ENCODE data around the gene TMEM120B. TPM values are rescaled to one million over a fixed set of nuclear protein-coding genes. Genes with fewer than 3 reads are reported as not detected.
"Not testable (repeated sequence)": the region's sequence is repeated elsewhere in the genome, so short reads cannot be mapped to it uniquely, and the experiment has no call there.

Gene TMEM120B
- total RNA-seq = 8.6 and 9.2 TPM in 2 replicates

DNA sequence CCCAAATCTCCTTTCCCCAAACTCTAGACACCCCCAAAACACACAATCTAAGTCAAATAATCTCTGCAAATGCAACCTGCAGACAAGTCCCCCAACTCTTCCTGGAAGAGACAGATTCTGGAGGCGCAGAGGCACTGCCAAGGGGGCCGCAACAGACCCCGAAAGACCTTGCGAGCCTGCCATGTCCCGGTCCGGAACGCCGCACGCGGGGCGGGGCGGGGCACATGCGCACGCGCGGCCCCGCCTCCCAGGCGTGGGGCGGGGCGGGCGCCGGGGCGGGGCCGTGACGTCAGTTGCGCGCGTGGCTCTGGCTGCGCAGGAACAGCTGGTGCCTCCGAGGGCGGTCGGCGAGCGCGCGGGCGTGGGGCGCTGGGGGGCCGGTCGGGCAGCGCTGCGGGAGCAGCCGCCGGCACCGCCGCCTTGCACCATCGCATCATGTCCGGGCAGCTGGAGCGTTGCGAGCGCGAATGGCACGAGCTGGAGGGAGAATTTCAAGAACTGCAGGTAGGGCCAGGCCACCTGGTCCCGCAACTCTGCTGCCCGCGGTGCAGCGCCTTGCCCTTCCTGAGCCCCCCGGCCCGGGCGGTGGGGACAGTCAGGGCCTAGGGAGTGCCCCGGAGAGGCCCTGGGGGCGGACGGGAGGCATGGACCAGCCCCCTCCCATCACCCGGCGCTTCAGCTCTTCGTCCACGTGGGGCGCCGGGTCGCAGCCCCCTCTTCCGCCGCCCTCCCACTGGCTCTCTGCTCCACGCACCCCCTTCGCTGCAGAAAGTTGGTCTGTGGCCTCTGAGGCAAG, at the start of gene TMEM120B:
Gene TMEM120B (plus strand): TSS at position 292 of the 796 bp plus-strand sequence. CDS start 144 bp downstream, at position 436.
- no peak for DNase-seq (ENCODE audit: low read depth, low spot score)

DNA sequence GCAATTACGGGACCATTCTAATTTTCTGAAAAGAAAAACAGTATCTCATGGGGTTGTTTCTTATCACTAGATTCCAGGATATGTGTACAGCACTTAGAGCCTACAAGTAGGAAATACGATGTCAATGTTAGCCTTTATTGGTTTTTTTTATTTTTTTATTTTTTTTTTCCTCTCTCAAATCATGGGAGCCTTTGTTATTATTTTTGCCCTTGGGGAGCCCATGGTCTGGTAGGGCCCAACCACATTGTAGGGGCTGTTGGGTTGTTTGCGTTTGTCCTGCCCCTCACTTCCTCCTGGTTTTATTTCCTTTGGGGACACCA, 49.0 kb upstream of the TMEM120B start:
- DNase-seq (ENCODE audit: low read depth, low spot score) = no peak

DNA sequence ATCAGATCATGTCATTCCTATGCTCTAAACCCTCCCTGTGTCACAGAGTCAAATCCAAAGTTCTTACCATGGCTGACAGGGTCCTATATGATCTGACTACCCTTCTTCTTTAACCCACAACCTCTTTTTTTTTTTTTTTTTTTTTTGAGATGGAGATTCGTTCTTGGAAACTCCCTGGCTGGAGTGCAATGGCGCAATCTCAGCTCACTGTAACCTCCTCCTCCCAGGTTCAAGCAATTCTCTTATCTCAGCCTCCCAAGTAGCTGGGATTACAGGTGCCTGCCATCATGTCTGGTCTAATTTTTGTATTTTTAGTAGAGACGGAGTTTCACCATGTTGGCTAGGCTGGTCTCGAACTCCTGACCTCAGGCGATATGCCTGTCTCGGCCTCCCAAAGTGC, 45.7 kb upstream of the TMEM120B start:
- not testable (repeated sequence) for DNase-seq (ENCODE audit: low read depth, low spot score)

DNA sequence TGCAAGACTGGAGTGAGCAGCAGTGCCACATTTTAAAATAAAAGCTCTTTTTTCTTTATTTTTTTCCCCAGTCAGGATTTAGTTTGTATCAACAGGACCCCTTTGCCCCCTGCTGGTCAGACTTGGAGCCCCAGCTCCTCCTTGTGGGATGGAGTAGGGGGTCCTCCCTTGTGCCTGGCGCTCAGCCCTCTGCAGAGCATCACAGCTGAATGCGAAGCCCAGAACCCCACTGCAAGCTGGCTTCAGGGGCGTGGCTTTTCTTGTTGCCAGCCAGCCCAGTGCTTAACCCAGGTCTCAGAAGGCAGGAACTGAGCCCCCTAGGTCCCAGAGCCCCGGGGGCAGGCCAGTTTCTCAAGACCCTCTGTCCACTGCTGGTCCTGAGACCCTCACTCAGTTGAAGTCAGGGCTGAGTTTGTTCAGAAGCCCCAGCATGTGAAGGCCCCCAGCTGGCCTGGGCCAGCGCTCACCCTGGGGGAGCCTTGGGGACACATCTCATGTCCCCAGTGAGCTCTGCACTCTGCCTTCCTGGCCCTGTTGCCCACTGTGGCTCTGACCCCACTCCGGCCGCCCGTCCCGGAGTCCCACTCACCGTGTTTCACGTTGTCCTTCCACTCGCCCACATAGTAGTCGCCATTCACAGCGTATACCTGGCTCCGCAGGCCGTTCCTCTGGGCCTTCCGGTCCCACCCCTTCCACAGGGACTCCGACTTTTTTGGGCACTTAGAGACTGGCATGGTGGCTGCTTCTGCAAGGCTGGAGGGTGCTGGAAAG, 43.6 kb upstream of the TMEM120B start:
- DNase-seq (ENCODE audit: low read depth, low spot score) = no peak

DNA sequence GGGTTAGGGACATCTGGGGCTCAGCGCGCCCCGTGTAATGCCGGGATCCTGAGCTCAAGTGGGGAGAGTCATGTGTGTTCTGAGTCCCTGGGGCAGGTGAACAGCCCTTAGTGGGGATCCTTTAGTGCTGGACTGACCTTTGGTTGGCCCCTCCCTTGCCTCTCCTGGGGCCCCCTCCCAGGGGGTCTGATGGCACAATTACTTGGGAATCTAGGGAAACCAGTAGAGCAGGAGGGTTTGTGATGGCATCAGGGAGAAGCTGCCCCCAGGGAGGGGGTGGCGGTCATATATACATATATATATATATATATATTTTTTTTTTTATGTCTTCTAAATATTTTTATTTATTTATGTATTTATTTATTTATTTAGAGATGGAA, 43.0 kb upstream of the TMEM120B start, which contains the start of gene MORN3:
Gene MORN3 (minus strand): TSS at position 134 of the 380 bp plus-strand sequence. CDS start 171 bp downstream, outside the sequence.
- no peak for DNase-seq (ENCODE audit: low read depth, low spot score)

DNA sequence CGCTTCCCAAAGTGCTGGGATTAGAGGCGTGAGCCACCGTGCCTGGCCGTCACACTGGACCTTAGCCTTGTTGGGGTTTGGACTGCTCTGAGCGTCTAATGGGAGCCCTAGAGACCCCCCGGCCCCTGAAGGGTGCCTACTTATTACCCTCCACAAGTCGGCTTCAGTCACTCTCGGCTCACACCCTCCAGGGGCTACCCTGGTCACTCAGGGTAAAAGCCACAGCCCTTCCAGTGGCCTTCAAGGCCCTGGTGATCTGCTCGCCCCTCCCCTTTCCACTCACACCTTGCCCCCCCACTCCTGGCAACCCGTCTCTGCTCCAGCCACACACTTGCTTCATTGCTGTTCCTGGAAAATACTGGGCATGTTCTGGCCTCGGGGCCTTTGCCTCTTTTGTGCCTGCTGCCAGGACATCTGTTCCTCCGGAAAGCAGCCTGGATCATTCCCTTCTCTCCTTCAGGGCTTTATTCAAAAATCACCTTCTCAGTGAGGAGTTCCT, 39.5 kb upstream of the TMEM120B start:
- no peak for DNase-seq (ENCODE audit: low read depth, low spot score)

DNA sequence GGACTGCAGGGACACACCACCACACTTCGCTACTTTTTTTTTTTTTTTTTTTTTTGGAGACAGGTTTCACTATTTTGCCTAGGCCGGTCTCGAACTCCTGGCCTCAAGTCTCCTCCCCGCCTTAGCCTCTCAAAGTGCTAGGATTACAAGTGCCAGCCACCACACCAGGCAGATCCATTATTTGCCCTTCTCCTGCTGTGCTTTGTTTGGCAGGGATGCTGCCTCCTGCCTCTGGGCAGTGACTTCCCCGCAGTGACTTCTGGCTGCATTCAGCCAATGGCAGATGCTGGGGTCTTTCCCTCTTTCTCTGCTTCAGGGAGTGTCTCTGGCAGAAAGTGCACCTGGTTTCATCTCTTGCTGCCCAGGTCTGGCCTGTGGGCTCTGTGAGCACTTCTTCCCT, 36.4 kb upstream of the TMEM120B start:
- no peak for DNase-seq (ENCODE audit: low read depth, low spot score)

DNA sequence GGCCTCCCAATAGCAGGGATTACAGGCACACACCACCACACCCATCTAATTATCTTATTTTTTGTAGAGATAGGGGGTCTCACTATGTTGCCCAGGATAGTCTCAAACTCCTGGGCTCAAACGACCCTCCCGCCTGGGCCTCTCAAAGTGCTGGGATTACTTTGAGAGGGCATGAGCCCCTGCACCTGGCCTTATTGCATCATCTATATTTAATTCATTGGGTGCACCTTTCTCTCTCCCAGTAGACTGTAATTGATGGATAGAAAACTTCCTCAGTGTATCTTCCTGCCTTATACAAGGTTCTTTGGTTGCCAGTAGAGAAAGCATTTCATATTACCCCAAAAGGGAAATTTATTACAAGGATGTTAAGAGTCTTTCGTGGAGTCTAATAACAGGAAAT, 34.2 kb upstream of the TMEM120B start:
- DNase-seq (ENCODE audit: low read depth, low spot score) = no peak

DNA sequence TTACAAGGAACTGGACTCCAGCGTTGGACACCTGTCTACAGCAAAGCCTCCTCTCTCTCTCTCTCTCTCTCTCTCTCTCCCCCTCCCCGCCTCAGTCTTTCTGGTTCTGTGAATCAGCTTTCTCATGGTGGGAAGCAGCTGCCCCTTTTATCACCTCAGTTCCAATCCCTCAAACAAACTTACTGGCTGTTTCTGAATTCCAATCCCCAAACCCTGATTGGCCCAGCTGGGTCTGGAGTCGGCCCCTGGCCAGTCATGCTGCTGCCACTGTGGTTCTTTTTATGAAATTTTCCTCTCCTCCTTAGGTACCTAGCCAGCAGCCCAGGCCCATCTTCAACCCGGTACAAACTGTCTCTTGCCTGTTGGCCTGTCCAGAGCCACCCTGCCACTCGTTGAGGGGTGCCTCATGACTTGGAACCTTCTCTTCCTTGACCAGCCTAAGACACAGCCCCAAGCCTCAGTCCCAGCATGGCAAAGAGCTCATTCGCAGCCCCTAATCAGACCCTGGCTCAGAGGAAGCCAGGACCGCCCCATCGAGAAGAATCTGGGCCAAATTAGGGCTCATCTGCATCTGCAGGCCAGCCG, 33.7 kb upstream of the TMEM120B start:
- no peak for DNase-seq (ENCODE audit: low read depth, low spot score)

DNA sequence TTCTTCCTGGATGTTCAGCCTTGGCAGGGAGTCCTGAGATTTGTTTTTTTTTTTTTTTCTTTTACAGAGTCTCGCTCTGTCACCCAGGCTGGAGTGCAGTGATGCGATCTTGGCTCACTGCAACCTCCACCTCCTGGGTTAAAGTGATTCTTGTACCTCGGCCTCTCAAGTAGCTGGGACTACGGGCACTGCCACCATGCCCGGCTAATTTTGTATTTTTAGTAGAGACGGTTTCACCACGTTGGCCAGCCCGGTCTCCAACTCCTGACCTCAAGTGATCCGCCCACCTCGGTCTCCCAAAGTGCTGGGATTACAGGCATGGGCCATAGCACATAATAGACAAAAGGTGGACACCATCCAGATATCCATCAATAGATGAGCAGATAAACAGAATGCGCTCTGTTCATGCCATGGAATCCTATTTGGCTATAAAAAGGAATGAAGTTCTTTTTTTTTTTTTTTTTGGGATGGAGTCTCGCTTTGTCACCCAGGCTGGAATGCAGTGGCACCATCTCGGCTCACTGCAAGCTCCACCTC, 32.8 kb upstream of the TMEM120B start:
- DNase-seq (ENCODE audit: low read depth, low spot score) = not testable (repeated sequence)

DNA sequence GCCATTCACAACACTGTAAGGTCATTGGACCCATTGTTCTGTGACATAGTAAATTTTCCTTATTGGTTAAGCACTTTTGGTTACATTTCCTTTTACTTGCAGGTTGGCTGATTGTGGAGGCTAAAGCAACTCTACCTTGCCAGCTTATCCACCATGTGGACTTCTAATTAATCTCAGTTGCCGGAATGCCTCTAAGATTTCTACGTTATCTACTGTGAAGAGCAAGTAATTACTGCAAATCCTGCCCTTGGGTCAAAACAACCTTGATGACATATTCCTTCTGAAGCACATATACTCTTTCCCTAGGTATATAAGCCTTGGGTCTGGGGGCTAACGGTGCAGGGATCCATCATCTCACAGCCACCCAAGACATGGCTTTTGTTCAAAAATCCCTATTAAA, 23.6 kb upstream of the TMEM120B start:
- DNase-seq (ENCODE audit: low read depth, low spot score) = no peak

DNA sequence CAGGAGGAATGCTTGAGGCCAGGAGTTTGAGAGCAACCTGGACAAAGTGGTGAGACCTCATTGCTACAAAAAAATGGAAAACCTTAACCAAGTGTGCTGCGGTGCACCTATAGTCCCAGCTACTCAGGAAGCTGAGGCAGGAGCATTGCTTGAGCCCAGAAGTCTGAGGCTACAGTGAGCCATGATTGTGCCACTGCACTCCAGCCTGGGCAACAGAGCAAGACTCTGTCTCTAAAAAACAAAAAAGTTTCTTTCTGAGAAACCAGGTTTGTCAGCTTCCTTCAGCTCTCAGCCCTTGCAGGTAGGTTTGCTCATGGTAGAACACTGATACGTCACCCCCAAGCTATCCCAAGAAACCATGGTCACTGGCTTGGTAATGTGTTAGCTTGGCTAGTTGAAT, 23.1 kb upstream of the TMEM120B start:
- DNase-seq (ENCODE audit: low read depth, low spot score) = no peak

DNA sequence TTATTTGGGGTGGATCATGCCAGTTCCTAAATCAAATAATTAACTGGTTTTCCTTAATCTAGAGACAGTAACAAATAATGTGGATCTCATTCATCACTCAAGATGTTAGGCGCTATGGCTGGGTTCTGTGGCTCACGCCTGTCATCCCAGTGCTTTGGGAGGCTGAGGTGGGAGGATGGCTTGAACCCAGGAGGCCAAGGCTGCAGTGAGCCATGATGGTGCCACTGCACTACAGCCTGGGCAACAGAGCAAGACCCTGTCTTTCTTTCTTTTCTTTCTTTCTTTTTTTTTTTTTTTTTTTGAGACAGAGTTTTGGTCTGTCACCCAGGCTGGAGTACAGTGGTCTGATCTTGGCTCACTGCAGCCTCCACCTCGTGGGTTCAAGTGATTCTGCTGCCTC, 19.8 kb upstream of the TMEM120B start:
- not testable (repeated sequence) for DNase-seq (ENCODE audit: low read depth, low spot score)

DNA sequence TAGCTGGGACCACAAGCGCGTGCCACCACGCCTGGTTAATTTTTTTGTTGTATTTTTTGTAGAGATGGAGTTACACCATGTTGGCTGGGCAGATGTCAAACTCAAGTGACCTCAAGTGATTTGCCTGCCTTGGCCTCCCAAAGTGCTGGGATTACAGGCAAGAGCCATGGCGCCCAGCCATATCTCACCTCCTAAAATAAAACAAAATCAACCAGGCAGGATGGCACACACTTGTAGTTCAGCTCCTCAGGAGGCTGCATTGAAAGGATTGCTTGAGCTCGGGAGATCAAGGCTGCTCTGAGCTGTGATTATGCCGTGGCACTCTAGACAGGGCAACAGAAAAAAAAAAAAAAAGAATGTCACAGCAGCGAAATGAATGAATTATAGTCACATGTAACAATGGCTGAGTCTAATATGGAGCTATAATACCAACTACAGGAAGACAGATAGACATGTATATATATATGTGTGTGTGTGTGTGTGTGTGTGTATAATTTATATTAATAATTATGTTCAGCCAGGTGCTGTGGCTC, 19.3 kb upstream of the TMEM120B start:
- no peak for DNase-seq (ENCODE audit: low read depth, low spot score)

DNA sequence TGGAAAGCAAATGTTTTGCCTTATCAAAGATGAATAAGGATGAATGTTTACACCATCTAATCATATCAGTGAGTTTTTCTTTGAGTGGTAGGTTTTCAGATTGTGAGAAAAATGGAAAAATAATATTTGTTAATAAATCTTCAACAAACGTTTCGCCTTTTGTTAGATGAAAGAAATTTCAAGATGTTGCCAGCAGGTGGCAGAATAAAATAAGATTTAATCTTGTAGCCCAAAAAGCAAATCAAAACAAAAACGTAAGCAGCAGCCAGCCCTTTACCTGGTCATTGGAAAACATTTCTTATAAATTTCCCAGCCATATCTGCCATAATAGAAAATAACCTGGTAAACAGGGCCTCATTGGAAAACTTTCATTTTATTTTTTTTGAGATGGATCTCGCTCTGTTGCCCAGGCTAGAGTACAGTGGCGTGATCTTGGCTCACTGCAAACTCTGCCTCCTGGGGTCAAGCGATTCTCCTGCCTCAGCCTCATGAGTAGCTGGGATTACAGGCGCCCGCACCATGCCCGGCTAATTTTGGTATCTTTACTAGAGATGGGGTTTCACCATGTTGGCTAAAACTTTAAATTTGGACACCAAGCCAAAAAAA, 15.4 kb upstream of the TMEM120B start:
- DNase-seq (ENCODE audit: low read depth, low spot score) = no peak

DNA sequence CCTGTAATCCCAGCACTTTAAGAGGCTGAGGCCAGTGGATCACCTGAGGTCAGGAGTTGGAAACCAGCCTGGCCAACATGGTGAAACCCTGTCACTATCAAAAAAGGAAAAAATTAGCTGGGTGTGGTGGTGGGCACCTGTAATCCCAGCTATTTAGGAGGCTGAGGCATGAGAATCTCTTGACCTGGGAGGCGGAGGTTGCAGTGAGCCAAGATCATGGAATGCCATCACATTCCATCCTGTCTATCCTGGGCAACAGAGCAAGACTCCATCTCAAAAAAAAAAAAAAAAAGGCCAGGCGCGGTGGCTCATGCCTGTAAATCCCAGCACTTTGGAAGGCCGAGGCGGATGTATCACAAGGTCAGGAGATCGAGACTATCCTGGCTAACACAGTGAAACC, 14.7 kb upstream of the TMEM120B start:
- DNase-seq (ENCODE audit: low read depth, low spot score) = not testable (repeated sequence)

DNA sequence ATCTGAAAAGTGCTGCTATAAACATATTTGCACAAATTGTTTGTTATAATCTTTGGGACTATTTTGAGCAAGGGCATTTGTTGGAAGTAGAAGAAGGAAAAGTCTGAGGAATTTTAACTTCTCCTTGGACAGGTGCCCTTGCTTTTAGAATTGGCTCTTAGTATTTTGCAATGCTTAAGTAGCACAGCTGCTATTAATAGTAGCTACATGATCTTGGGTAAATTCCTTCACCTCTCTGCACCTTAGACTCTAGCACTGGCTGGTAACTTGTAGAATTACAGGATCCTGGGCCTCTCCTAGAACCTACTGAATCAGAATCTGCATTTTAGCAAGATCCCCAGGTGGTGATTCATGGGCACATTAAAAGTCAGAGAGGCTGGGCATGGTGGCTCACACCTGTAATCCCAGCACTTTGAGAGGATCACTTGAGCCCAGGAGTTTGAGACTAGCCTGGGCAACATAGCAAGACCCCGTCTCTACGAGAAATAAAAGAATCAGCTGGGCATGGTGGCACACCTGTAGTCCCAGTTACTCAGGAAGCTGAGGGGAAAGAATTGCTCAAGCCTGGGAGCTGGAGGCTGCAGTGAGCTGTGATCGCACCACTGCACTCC, 10.8 kb upstream of the TMEM120B start:
- DNase-seq (ENCODE audit: low read depth, low spot score) = no peak

DNA sequence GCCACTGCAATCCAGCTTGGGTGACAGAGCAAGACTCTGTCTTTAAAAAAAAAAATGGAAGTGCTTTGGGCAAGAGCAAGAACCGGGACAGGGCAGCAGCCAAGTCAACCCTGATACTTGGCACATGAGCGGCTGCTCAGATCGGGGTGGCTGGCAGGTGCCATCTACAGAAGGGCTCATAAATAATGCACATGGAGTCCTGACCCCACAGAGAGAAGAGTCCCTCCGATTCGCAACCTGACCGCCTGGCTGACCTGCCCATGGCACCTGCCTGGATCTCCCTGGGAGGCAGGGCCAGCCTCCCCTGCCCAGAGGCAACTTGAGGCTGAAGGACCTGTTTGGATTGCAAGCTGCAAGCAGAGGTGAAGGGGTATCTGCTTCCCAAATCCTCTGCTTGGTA, 9.6 kb upstream of the TMEM120B start:
- no peak for DNase-seq (ENCODE audit: low read depth, low spot score)

DNA sequence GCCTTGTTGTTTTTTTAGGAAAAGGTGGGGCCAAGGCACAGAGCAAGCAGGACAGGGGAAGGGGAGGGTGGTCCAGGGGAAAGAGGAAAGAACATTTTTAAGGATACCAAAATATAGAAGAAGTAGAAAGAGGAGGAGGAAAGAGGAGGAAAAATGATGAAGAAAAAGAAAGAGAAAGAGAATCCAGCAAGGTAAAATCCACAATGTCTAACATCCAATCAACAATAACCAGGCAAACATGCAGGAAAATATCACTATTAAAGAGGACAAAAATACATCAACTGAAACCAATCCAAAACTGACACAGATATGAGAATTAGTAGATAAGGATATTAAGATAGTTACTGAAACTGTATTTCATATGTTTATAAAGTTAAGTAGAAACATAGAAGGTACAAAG, 7.0 kb upstream of the TMEM120B start:
- DNase-seq (ENCODE audit: low read depth, low spot score) = no peak

DNA sequence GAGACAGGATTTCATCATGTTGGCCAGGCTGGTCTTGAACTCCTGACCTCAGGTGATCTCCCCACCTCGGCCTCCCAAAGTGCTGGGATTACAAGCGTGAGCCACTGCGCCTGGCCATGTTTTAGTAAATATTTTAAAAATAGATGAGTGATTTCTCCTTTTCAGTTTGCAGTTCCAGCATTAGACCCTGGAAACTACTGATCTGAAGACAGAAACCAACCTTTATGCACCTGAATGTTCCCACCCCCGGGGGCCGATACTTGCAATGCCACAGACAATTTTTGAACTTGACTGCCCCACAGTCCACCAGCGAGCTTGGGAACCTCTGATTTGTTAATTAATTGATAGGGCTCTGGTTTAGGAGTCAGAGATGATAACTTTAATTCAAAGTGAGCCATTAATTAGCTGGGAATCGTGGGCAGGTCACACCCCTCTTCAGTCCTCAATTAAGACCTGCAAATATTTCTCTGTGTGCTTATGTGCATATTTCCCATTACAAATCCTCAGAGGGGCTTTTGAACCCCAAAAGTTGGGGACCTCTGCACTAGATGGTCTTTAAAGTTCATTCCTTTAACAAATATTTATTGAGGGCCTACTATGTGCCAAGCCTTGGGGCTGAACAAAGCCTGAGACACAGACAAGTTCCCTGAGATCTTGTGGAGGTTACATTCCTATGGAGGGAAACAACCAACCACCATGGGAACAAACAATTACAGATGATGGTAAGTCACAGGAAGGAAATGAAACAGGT, 4.1 kb upstream of the TMEM120B start:
- no peak for DNase-seq (ENCODE audit: low read depth, low spot score)
